ENCODE results near the gene YWHAG.

DNA sequence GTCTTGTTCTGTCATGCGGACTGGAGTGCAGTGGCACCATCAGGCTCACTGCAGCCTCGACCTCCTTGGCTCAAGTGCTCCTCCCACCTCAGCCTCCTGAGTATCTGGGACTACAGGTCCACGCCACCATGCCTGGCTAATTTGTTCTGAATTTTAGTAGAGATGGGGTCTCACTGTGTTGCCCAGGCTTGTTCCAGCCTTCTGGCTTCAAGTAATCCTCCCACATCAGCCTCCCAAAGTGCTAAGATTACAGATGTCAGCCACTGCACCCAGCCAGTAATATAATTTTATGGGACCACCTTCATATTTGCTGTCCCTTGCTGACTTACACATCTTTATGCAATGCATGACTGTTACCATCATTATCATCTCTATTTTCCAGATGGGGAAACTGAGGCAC is 57.8 kb downstream of the YWHAG start:
- TF ChIP-seq POLR2A (IDR thresholded peaks at IDR 0.05): no peak
- TF ChIP-seq, protein P1, sequence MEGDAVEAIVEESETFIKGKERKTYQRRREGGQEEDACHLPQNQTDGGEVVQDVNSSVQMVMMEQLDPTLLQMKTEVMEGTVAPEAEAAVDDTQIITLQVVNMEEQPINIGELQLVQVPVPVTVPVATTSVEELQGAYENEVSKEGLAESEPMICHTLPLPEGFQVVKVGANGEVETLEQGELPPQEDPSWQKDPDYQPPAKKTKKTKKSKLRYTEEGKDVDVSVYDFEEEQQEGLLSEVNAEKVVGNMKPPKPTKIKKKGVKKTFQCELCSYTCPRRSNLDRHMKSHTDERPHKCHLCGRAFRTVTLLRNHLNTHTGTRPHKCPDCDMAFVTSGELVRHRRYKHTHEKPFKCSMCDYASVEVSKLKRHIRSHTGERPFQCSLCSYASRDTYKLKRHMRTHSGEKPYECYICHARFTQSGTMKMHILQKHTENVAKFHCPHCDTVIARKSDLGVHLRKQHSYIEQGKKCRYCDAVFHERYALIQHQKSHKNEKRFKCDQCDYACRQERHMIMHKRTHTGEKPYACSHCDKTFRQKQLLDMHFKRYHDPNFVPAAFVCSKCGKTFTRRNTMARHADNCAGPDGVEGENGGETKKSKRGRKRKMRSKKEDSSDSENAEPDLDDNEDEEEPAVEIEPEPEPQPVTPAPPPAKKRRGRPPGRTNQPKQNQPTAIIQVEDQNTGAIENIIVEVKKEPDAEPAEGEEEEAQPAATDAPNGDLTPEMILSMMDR (IDR thresholded peaks at IDR 0.05): no peak
